Activated CD4-positive, CD25-positive, alpha-beta regulatory T cell treated with anti-CD3 and anti-CD28 coated beads, Interleukin-2, amount 50 U/mL, for 72 hours (primary cell): ENCODE measurements around the gene LACTB.
"Not testable (repeated sequence)": the region's sequence is repeated elsewhere in the genome, so short reads cannot be mapped to it uniquely, and the experiment has no call there.

Experiments
- DNase-seq: peaks from one replicate; pipeline ENCODE4 v3.0.0; 2021

LACTB gene

DNA sequence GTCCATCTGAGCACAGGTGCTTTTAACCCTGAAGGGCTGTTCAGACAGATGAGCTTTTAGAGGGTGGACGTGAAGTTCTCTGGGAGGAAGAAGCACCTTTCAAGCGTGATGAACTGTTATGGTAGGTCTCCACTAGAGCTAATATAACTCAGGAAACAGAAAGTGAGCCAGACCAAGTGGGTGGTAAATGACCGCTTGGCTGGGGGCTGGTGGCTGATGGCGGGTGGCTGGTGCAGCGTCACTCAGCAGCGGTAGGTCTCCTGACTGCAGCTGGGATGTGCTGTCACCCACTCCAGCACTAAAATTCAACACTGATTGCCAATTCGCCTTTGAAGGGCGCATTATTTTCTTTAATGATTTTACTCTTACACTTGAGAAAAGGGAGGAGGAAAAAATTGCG is 31.2 kb upstream of the LACTB start:
- DNase-seq = no peak

DNA sequence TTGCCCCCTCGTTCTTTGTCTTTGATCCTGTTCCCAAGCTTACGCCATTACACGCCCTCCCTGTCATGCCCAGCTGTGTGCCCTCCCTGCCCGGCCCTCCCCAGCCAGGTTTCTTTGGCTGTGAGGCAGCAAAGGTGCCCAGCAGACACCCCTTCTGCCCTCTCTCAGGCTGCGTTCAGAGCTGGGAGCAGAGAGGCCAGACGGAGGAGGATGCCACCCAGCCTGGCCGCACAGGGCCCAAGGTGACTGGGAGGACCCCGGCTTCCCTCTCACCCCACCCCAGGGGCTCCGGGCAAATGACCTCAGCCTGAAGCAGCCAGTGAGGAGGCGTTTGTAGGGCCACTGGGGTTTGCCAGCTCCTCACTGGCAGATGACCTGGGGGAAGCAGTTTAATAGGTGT is 30.8 kb upstream of the LACTB start:
- DNase-seq = no peak

DNA sequence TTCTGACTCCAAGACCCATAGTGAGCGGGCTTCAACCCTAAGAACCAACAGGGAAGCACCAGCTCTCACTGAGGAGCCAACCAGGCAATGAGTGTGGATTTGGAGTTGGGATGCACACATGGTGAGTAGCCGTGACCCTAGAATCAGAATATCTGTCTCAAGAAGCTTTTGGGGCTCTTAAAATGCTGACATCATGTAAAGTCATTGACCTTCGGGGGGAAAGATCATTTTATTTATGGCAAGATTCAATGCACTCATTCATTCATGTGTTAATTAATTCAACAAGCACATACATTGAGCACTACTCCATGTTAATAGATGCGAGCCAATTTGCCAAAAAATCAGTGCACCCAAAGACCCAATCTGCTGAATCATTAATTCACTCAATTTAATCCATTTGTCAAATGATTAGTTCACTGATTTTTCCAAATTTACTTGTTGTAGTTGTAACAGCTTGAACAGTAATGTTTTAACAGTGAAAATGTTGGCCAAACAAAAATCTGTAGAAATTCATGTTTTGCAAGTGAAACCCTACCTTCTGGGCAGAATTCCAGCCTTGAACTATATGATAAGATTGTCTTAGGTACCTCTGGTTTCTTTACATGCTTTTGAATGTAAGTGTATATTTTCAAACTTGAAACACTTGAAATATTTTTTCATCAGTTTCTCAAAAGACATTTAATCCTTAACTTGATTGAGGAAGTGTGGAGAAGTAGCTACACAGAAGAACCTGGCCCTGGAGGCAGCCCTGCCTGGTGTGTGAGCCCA is 29.8 kb upstream of the LACTB start:
- DNase-seq = no peak

DNA sequence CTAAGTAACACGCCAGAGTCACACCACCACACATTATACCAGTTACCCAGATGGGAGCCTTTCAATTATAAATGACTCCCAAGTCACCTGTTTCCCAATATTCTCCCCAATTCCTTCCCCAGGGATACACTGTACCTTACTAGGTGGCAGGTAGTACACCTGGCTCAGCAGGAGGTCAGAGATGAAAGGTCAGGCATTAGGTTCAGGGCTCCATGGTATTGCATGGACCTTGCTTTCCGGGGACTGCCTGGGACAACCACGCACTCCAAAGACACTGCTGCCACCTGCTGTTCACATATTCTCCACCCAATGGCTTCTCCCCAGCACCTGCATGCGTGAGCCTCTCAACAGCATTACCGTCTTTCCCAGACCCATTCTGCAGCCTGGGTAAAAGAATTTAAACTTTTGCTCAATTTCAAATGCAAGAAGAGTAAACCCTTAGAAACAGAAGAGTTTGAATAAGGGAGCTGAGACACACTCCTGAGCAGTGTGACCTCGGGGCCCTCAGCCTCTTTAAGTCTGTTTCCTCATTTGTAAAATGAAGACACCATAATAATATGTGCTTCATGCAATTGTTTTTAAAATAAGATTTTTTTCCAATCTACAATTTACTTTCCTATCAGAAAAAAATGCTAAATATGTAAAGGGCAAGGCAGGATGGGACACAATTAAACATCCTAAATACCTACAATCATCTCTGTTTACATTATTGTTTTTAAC is 28.0 kb upstream of the LACTB start:
- DNase-seq = peak; percentile 71

DNA sequence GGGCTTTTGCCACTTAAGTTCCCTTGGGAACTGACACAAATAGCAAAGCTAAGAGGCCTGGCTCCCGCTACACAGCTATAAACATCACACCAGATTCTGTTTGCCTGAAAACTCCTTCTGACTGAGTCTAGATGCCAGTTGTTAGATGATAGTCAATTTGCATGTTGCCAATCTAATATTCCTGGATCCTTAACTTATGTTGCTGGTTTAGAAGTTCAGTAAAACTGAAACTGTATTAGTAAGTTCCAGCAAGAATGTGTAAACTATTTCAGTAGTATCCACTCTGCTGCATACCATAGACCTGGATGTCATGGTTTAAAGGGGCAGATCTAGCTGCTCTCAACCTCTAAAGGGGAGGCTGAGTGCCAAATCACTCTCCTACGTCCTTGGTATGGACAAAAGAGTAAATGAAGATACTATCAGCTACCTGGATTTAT is 27.1 kb upstream of the LACTB start:
- DNase-seq = no peak

DNA sequence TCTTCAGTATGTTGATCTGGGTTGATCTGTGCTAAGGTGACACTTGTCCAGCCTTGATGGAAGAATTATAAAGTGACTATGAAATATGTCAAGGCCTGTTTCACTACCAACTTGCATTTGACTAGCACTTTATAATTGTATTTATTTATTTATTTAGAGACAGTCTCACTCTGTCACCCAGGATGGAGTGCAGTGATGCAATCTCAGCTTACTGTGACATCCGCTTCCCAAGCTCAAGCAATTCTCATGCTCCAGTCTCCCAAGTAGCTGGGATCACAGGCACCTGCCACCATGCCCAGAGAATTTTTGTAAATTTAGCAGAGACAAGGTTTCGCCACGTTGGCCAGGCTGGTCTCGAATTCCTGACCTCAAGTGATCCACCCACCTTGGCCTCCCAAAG is 25.5 kb upstream of the LACTB start:
- DNase-seq = no peak

DNA sequence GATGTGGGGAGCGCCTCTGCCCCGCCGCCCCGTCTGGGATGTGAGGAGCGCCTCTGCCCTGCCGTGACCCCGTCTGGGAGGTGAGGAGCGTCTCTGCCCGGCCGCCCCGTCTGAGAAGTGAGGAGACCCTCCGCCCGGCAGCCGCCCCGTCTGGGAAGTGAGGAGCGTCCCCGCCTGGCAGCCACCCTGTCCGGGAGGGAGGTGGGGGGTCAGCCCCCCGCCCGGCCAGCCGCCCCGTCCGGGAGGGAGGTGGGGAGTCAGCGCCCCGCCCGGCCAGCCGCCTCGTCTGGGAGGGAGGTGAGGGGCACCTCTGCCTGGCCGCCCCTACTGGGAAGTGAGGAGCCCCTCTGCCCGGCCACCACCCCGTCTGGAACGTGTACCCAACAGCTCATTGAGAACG is 22.8 kb upstream of the LACTB start:
- DNase-seq = not testable (repeated sequence)

DNA sequence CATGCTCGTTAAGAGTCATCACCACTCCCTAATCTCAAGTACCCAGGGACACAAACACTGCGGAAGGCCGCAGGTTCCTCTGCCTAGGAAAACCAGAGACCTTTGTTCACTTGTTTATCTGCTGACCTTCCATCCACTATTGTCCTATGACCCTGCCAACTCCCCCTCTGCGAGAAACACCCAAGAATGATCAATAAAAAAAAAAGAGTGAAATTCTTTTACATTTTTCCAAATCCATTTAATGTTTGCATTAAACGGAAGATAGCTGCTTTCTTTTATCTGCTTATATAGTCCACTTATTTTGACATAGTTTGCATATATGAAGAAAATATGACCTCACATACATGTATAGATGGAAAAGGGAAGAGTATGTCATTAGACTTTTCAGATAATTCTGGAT is 22.1 kb upstream of the LACTB start:
- not testable (repeated sequence) for DNase-seq

DNA sequence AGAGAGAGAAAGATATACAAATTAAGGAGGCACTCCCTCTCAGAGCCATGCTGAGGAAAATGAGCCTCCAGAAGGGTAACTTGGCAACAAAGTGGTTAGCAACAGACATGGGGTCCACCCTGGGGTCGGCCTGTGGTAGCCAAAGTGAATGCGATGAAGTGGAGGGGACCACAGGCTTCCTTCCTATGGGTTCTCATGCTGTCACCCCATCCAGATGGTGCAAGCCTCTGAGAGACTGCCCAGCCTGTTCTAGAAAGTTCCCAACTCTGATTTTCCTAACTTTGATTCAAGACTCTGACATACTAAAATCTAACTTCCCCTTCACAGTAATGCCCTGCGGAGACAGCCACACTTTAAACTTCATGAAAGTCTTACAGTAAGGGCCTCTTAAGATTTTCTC is 18.2 kb upstream of the LACTB start:
- DNase-seq = no peak

DNA sequence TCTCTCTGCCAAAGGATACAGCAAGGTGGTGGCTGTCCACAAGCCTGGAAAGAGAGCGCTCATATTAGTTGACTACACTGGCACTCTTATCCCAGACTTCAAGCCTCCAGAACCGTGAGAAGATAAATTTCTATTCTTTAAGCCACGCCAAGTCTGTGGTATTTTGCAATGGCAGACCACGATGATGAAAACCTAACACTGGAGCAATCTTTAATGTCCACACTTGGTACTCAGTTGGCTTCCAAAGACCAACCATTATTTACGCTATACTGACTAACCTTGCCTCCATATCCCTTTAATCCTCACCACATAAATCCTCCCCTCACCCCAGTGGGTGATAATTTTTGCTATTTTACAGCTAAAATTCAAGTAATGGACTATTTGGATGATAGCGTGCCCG is 16.9 kb upstream of the LACTB start:
- no peak for DNase-seq

DNA sequence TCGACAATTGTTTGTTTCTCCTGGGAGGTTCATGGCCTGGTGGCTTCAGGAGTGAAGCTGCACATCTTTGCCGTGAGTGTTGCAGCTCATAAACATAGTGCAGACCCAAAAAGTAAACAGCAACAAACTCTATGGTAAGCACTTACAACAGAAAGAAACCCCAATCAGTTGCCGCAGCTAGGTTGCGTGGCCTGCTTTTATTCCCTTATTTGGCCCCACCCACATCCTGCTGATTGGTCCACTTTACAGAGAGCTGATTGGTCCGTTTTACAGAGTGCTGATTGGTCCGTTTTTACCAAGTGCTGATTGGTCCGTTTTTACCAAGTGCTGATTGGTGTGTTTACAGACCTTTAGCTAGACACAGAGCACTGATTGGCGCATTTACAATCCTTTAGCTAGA is 16.3 kb upstream of the LACTB start:
- DNase-seq = not testable (repeated sequence)

DNA sequence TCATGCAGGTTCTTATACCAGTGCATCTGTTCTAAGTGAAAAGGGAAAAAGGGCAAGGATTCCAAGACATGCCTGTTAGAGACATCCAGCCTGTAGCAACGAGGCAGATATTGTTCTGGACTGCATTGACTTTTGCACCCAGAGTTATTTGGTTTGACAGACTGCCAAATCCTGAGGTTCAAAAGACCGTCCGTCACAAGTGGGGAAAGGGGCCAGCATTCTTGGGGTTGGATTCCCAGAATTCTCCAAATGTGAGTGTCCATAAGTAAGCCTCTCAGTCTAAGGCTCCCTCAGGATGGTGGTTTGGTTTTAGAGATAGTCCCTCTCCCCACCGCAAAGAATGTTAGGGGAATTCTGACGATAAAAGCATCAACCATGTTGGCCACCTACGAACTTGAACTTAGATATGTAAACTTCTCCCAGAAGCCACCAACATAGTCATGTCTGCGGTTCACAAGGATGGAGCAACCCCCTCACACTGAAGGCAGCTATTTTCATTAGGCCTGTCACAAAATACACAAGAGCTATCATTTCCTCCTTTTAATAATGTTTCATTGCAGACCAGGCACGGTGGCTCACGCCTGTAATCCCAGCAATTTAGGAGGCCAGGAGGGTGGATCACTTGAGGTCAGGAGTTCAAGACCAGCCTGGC is 13.6 kb upstream of the LACTB start:
- no peak for DNase-seq

DNA sequence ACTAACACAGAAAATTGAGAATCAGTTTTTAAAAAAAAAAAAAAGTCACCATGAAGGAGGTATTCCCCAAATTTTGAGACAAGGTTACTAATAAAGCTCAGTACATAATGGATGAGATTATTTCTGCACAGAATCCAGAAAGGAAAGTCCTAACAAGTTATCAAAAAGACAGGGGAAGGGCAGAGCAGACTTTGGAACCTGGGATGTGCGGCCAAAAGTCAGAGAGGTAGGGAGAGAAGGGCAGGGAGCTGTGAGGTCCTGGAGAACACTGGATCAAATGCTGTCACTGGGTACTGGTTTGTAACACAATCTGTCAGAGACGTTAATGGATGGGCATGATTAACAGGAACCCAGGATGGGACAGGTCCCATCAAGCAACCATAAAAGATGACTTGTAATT is 12.2 kb upstream of the LACTB start:
- DNase-seq = no peak

DNA sequence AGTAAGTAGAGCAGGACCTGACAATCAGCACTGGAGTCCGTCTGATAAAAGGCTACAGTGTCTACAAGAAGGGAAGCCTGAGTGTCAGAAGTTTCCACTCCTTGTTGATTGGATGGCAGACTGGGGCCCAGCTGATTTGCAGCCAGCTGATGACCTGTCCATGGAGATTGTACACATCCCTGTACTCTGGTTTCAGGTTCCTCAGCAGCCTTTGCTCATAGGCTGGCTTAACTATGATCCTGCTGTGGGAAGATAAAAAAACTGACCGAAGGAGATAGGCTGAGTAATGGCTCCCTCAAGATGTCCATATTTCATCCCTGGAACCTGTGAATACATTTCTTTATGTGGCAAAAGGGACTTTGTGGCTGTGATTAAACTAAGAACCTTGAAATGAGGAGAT is 11.7 kb upstream of the LACTB start:
- no peak for DNase-seq

DNA sequence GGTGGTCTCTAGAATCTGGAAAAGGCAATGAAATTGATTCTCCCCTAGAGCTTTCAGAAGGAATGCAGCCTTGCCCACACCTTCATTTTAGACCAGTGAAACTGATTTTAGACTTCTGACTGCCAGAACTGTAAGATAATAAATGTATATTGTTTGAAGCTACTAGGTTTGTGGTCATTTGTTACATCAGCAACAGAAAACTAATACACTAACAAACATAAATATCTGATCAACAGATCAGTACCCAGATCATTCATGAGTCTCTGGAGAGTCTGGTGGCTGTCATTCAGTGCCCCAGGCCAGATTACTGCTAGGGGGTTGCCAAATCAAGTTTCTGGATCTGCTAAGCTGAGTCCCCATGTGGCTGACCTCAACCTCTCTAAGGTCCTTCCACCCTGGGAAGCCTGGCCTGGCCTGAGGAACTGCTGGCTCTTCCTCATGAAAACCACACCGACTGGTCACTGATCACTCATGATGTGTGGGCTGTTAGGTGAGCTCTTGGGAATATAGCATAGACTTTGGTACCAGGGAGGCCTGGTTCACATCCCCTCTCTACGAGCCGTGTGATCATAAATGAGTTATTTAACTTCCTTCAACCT is 11.1 kb upstream of the LACTB start:
- no peak for DNase-seq

DNA sequence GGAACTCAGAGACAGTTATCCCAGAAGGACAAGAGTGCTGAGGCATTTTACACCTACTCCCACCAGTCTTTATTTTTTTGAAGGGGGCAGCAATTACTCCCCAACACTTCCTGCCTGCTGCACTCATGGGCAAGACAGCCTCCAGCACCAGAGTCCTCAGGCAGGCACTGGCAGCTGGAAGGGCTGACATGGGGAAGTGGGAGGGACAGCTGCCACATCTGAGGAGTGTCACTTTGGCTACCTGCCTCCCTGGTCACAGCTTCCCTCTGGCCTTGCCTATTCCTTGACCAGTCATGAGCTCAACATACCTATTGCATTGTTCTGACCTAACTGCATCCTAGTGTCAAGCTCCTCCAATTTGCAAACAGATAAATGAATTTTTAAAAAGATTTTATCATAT is 10.2 kb upstream of the LACTB start:
- no peak for DNase-seq

DNA sequence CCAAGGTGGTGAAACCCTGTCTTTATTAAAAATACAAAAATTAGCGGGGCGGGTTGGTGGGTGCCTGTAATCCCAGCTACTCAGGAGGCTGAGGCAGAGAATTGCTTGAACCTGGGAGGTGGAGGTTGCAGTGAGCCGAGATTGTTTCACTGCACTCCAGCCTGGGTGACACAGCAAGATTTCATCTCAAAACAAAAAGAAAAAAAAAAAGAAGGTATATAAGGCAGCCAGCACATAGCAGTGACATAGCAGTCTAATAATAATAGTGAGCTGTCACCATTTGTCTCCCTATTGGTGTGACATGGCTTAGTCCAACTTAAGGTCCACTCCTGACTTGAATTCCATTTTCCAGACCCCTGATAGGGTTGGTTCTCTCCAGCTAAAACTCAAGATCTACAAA is 8.8 kb upstream of the LACTB start:
- DNase-seq = no peak

DNA sequence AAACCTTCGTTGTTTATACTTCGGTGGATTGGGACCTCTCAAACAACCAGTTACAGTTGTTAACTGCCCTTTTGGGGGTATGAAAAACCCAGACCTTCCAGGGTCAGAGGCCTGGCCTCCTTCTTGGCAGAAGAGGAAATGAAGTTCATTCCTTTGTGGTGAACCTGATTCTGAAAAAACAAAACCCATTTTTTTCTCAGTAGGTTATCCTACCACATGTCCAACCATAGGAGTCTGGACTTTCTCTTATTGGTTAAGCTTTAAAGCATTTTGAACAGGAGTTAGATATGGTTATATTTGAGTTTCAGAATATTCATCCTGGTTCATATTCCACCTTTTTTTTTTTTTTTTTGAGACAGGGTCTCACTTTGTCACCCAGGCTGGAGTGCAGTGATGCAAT is 7.2 kb upstream of the LACTB start:
- no peak for DNase-seq

DNA sequence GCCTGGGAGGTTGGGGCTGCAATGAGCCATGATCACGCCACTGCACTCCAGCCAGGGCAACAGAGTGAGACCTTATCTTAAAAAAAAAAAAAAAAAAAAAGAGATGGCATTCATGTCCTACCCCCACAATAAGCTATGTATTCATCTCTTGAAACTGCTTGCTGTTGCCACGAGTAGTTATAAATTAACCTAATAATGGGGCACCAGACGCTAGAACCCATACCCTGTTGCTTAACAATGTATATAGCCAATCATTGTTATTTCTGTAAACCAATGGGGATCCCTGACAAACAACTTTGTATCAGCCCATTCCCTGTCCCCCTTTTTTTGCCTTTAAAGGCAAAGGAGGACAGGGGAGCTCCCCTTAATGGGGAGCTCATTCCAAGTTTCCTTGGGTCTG is 2.8 kb upstream of the LACTB start:
- no peak for DNase-seq

DNA sequence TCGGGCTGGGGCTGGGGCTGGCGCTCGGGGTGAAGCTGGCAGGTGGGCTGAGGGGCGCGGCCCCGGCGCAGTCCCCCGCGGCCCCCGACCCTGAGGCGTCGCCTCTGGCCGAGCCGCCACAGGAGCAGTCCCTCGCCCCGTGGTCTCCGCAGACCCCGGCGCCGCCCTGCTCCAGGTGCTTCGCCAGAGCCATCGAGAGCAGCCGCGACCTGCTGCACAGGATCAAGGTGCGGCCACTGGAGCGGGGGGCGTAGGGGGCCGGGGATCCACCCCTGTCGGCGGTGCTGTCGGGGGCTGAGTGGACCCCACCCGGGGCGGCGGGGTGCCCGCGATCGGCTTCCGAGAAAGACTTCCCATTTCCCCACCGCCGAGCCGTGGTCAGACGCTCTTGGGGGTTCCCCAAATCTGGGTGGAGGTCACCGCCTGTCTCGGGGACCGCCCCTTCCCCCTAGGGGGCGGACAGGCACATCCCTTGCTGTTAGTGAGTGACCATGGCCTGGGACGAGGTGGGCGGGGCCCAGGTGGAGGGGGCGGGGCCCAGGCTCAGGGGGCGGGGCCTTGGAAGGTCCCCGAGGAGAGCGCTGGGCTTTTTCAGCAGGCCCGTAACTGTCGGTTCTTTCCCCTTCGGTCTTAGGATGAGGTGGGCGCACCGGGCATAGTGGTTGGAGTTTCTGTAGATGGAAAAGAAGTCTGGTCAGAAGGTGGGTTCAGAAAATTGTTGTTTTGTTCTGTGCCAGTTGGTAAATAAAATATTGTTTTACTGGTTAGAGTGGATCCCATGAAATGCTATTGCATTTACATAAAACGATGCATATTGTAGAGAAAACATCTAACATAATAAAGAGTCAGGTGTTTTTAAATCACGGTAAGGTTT is 578 bp downstream of the LACTB start:
- DNase-seq = peak; percentile 80

DNA sequence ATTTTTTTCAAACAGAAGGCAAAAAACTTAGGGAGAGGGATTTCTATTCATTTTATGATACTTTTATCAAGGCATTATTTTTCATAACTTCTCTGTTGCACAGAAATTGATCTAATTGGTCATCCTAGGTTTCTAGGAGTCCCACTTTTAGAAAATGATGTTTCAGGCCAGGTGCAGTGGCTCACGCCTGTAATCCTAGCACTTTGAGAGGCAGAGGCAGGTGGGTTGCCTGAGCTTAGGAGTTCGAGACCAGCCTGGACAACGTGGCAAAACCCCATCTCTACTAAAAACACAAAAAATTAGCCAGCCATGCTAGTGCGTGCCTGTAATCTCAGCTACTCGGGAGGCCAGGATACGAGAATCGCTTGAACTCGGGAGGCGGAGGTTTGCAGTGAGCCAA is 2.8 kb downstream of the LACTB start:
- DNase-seq = no peak

DNA sequence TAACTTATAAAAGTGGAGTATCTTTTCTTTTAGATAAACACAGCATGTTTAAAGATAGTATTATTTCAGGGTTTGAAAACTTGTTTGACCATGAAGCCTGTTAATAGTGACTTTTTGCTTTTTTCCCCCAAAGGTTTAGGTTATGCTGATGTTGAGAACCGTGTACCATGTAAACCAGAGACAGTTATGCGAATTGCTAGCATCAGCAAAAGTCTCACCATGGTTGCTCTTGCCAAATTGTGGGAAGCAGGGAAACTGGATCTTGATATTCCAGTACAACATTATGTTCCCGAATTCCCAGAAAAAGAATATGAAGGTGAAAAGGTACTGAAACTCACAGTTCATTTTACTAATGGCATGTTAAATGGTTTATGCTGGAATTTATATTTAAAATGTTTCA is 5.1 kb downstream of the LACTB start:
- DNase-seq = no peak

DNA sequence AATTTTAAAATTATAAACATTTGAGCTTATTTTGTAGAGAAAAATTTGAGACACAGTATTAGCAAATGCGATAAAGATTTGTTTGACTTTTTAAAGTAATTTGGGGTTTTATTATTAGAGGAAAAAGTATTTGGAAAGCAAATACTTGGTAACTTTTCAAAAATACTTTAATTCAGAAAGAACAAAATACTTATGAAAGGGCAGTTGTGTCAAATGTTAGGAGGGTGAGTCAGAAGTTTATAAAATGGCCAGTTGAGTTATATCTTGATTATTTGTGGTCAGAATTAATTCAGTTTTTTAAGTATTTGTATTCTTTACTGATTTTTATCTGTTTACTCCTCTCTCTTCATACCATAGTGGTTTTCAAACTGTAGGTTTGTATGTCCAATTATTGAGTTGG is 12.1 kb downstream of the LACTB start:
- no peak for DNase-seq
